ENCODE measurements around the gene RAPGEF5.

Gene RAPGEF5

DNA sequence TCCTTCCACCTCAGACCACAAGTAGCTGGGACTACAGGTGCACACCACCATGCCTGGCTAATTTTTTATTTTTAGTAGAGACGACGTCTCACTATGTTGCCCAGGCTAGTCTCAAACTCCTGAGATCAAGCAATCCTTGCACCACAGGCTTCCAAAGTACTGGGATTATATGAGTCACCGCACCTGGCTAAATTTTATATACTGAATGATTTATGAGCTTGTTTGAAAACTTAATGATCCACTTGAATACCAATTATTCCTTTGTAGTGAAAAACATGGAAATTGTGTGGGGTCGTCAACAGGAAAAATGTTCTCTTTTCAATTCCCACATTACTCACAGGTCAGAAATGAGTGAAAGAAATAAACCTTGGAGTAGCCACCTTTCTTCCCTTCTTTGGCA lies 31.3 kb downstream of the RAPGEF5 start:
- TF ChIP-seq, protein P1, sequence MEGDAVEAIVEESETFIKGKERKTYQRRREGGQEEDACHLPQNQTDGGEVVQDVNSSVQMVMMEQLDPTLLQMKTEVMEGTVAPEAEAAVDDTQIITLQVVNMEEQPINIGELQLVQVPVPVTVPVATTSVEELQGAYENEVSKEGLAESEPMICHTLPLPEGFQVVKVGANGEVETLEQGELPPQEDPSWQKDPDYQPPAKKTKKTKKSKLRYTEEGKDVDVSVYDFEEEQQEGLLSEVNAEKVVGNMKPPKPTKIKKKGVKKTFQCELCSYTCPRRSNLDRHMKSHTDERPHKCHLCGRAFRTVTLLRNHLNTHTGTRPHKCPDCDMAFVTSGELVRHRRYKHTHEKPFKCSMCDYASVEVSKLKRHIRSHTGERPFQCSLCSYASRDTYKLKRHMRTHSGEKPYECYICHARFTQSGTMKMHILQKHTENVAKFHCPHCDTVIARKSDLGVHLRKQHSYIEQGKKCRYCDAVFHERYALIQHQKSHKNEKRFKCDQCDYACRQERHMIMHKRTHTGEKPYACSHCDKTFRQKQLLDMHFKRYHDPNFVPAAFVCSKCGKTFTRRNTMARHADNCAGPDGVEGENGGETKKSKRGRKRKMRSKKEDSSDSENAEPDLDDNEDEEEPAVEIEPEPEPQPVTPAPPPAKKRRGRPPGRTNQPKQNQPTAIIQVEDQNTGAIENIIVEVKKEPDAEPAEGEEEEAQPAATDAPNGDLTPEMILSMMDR (IDR thresholded peaks at IDR 0.05; ENCODE audit: insufficient read depth, missing control alignments): no peak
- DNase-seq (ENCODE audit: insufficient read length, low spot score) (no peak), FAIRE-seq (no peak)

- TF ChIP-seq, protein P1 (IDR thresholded peaks at IDR 0.05; ENCODE audit: insufficient read depth, missing control alignments): no peak
- no peak for DNase-seq (ENCODE audit: insufficient read length, low spot score)
- FAIRE-seq: peak; percentile 32
Measured at GRCh38 chr7:22323714-22324113, 33.2 kb downstream of the RAPGEF5 start.

GRCh38 chr7:22320416-22320815 lies 36.5 kb downstream of the RAPGEF5 start:
- FAIRE-seq (peak; percentile 38), DNase-seq (ENCODE audit: insufficient read length, low spot score) (no peak)
- TF ChIP-seq, protein P1 (IDR thresholded peaks at IDR 0.05; ENCODE audit: insufficient read depth, missing control alignments): no peak

- FAIRE-seq (peak; percentile 71), DNase-seq (ENCODE audit: insufficient read length, low spot score) (no peak)
- TF ChIP-seq, protein P1 (IDR thresholded peaks at IDR 0.05; ENCODE audit: insufficient read depth, missing control alignments): no peak
Measured at GRCh38 chr7:22319424-22320403, 37.2 kb downstream of the RAPGEF5 start.

- peak; percentile 43 for DNase-seq (ENCODE audit: insufficient read length, low spot score)
- TF ChIP-seq, protein P1 (IDR thresholded peaks at IDR 0.05; ENCODE audit: insufficient read depth, missing control alignments): no peak
Measured at GRCh38 chr7:22318376-22318775, 38.6 kb downstream of the RAPGEF5 start.

GRCh38 chr7:22317632-22318031 lies 39.3 kb downstream of the RAPGEF5 start:
- no peak for DNase-seq (ENCODE audit: insufficient read length, low spot score)
- no peak for FAIRE-seq
- TF ChIP-seq, protein P1 (IDR thresholded peaks at IDR 0.05; ENCODE audit: insufficient read depth, missing control alignments): no peak

More at GRCh38 chr7:22318376-22318775, 38.6 kb downstream of the RAPGEF5 start:
- peak; percentile 96 for FAIRE-seq

DNA sequence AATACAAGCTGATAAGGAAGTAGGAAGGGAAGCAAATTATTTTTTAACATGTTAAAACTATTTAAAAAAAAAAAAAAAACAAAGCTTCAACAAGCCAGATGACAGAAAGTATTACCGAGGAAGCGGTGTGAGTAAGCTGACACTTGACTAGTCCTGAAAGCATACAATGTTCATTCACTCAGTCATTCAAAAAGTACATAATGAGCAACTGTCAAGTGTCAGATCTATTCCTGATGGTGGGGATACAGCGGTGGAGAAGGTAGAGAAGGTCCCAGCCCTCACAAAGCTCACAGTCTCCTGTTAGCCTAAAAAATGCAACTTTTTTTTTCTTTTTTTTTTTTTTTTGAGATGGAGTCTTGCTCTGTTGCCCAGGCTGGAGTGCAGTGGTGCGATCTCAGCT lies 40.0 kb downstream of the RAPGEF5 start:
- DNase-seq (ENCODE audit: insufficient read length, low spot score) (no peak), FAIRE-seq (no peak)
- TF ChIP-seq, protein P1 (IDR thresholded peaks at IDR 0.05; ENCODE audit: insufficient read depth, missing control alignments): no peak

Measured in D721Med (cell line).